PC-9 (cell line): ENCODE measurements around the gene STAB2. TPM values are rescaled to one million over a fixed set of nuclear protein-coding genes. Genes with fewer than 3 reads are reported as not detected.
A peak's percentile ranks its signal among the peaks of the same experiment; 100 is the strongest.

Experiments used
- BruUV-seq: library from RNA; stranded (reverse); fragments of 400-500 nt; replicated peaks from 2 replicates; lab custom pipeline; 2021; lab: Mats Ljungman, UMichigan
- CTCF ChIA-PET: fragments of 300-600 bp; sonication (Branson Sonifier 250); formaldehyde crosslinking; loops from one replicate; lab custom pipeline; 2022; ENCODE audit warnings: antibody characterized with exemption; lab: Charles Lee
- POLR2A ChIA-PET: fragments of 300-600 bp; sonication (Branson Sonifier 250); formaldehyde crosslinking; loops from one replicate; lab custom pipeline; 2022; ENCODE audit warnings: antibody characterized with exemption; ENCODE audit not compliant: unreplicated experiment; lab: Charles Lee
- DNase-seq, 2 experiments: peaks; one replicate each; pipeline versions ENCODE4 v3.0.0 to v3.0.0-alpha.2; 2015 to 2022; ENCODE audit warnings: mixed read lengths in 1 of 2
- H2AFZ ChIP-seq: fragments of 200-600 bp; sonication (generic); 2 replicates; pipeline ENCODE4 v1.8.1; 2017; ENCODE audit warnings: antibody characterized with exemption
- H3F3A ChIP-seq: fragments of 200-600 bp; sonication (generic); 2 replicates; pipeline ENCODE4 v1.8.1; 2017; ENCODE audit warnings: antibody characterized with exemption, mild to moderate bottlenecking, low read depth; ENCODE audit not compliant: insufficient read depth
- H3K27ac ChIP-seq: fragments of 200-600 bp; sonication (generic); 2 replicates; pipeline ENCODE4 v1.6.1; 2016; ENCODE audit warnings: mixed run types
- H3K27me3 ChIP-seq: fragments of 200-600 bp; sonication (generic); 2 replicates; pipeline ENCODE4 v1.6.1; 2016; ENCODE audit warnings: low read depth, mixed run types; ENCODE audit not compliant: insufficient read depth
- H3K36me3 ChIP-seq: fragments of 200-600 bp; sonication (generic); 2 replicates; pipeline ENCODE4 v1.6.1; 2016; ENCODE audit warnings: low read depth, mixed run types
- H3K4me1 ChIP-seq: fragments of 200-600 bp; sonication (generic); replicated peaks from 2 replicates; pipeline ENCODE4 v1.6.1; 2016; ENCODE audit warnings: mixed run types; ENCODE audit not compliant: insufficient read depth
- H3K4me2 ChIP-seq: fragments of 200-600 bp; sonication (generic); 2 replicates; pipeline ENCODE4 v1.6.1; 2017; ENCODE audit warnings: mixed run types
- H3K4me3 ChIP-seq: fragments of 200-600 bp; sonication (generic); 2 replicates; pipeline ENCODE4 v1.6.1; 2016; ENCODE audit warnings: mixed run types
- H3K79me2 ChIP-seq: fragments of 200-600 bp; sonication (generic); 2 replicates; pipeline ENCODE4 v1.6.1; 2017; ENCODE audit warnings: low read depth, mixed run types
- H3K9me2 ChIP-seq: fragments of 200-600 bp; sonication (generic); 2 replicates; pipeline ENCODE4 v1.8.1; 2017; ENCODE audit warnings: mild to moderate bottlenecking; ENCODE audit not compliant: insufficient read depth
- H3K9me3 ChIP-seq: fragments of 200-600 bp; sonication (generic); 2 replicates; pipeline ENCODE4 v1.8.1; 2016; ENCODE audit warnings: low read depth; ENCODE audit not compliant: insufficient read depth
- H4K20me1 ChIP-seq: fragments of 200-600 bp; sonication (generic); 2 replicates; pipeline ENCODE4 v1.8.1; 2017; ENCODE audit not compliant: insufficient read depth
- EZH2 ChIP-seq: fragments of 200-600 bp; sonication (generic); IDR thresholded peaks from 2 replicates; pipeline ENCODE4 v1.8.0; 2017; ENCODE audit warnings: antibody characterized with exemption, low read depth
- intact Hi-C: fragments of 100-400 bp; cut with micrococcal nuclease; formaldehyde crosslinking; loops from one replicate; pipeline ENCODE4 v1.10.0; 2022; ENCODE audit not compliant: unreplicated experiment
- total RNA-seq: library from RNA; stranded (reverse); gene quantifications from 2 replicates; pipeline ENCODE4 v1.2.3, GENCODE V29; 2021
- TF ChIP-seq, protein P1 (sequence below): fragments of 200-600 bp; sonication (generic); conservative IDR thresholded peaks from 2 replicates; pipeline ENCODE4 v1.6.1; 2017; ENCODE audit warnings: mixed run types, antibody characterized with exemption, mild to moderate bottlenecking, moderate library complexity

STAB2 gene
- total RNA-seq, 1 experiment from 2014 or later, result not detected

DNA sequence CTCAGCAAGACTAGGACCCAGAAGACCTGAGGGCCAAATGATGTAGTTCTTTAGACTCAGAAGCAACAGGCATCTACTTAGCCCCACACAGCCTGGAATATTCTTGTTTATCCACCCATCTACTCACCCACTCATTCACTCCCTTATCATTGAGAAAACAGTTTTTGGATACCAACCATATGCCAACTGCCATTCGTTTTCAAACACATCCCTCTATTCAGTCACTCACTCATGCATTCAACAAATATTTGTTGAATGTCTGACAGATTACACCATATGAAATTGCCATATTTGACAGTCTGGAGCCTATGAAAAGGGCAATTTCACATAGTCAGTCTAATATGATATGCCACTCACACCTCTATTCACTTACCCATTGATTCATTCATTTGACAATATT is 150.8 kb downstream of the STAB2 start:
- Histone ChIP-seq H3K4me1 (peaks cover 6% of the 10 kb centered on the region; the same call in 1 of the 2 replicates), H2AFZ (no peak overlapping the region), H3K4me3 (no peak overlapping the region), H4K20me1 (no peaks in the 10 kb centered on the region), H3F3A (no peaks in the 10 kb centered on the region), H3K9me3 (no peaks in the 10 kb centered on the region), H3K9me2 (no peaks in the 10 kb centered on the region), H3K27ac (no peak overlapping the region), H3K4me2 (no peak overlapping the region), H3K27me3 (peaks cover 28% of the 10 kb centered on the region), H3K36me3 (no peaks in the 10 kb centered on the region), H3K79me2 (no peaks in the 10 kb centered on the region)
- no TSS peak for BruUV-seq
- ChIA-PET CTCF (no interaction called here), POLR2A (no interaction called here)
- no peak for DNase-seq
- intact Hi-C loops, result no loop called here
- no peak for TF ChIP-seq EZH2
- TF ChIP-seq, protein P1, sequence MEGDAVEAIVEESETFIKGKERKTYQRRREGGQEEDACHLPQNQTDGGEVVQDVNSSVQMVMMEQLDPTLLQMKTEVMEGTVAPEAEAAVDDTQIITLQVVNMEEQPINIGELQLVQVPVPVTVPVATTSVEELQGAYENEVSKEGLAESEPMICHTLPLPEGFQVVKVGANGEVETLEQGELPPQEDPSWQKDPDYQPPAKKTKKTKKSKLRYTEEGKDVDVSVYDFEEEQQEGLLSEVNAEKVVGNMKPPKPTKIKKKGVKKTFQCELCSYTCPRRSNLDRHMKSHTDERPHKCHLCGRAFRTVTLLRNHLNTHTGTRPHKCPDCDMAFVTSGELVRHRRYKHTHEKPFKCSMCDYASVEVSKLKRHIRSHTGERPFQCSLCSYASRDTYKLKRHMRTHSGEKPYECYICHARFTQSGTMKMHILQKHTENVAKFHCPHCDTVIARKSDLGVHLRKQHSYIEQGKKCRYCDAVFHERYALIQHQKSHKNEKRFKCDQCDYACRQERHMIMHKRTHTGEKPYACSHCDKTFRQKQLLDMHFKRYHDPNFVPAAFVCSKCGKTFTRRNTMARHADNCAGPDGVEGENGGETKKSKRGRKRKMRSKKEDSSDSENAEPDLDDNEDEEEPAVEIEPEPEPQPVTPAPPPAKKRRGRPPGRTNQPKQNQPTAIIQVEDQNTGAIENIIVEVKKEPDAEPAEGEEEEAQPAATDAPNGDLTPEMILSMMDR, result no peak

DNA sequence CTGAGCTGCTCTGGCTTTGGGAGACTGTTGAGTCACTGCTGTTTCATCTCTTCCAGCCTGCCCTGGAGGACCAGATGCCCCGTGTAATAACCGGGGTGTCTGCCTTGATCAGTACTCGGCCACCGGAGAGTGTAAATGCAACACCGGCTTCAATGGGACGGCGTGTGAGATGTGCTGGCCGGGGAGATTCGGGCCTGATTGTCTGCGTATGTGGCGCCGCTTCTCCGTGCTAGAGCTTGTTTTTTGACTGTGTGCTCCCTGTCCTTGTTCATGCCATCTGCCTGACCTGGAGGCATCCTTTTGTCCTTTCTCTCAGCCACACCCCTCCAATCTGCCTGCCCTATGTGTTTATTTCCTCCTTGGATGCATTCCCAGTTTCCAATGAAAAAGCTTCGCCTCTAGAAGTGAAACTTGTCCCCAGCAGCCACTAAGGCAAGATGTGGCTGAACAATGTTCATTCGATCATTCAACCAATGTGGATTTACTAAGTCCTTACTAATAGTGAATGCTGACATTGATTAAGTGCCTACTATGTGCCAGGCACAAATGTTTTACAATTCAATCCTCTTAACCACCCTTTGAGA is 155.4 kb downstream of the STAB2 start:
- intact Hi-C loops, result loop anchor here (2.0 kb wide), 1 partner anchor 98 kb away; the partner anchor contains the start of gene NT5DC3

DNA sequence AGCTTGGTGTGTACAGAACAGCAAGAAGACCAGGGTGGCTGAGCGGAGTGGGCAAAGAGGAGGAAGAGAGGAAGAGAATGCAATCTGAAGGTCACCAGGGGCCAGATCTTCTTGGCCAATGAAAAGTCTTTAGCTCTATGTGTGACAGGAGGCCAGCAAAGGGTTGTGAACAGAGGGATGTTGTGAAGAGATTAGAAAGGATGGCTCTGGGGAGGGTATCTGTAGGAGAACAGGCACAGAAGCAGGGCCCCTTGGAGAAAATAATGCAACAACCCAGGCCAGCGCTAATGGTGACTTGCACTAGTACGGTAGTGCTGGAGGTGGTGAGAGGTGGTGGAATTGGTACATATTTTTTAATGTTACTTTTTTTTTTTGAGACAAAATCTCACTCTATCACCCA is 156.7 kb downstream of the STAB2 start:
- H3K36me3 ChIP-seq, result no peaks in the 10 kb centered on the region
- H3K4me2 ChIP-seq, result no peak overlapping the region
- no peaks in the 10 kb centered on the region for H3K9me2 ChIP-seq
- no TSS peak for BruUV-seq
- H3K27ac ChIP-seq, result no peak overlapping the region
- H2AFZ ChIP-seq, result no peak overlapping the region
- intact Hi-C loops, result loop anchor here (2.0 kb wide), 1 partner anchor 97 kb away; the partner anchor contains the start of gene NT5DC3
- peaks cover 22% of the 10 kb centered on the region for H3K4me1 ChIP-seq
- TF ChIP-seq EZH2, result no peak
- TF ChIP-seq, protein P1, result no peak
- H3K27me3 ChIP-seq, result no peaks in the 10 kb centered on the region
- H3K79me2 ChIP-seq, result no peaks in the 10 kb centered on the region
- H3K4me3 ChIP-seq, result no peak overlapping the region
- H4K20me1 ChIP-seq, result no peaks in the 10 kb centered on the region
- CTCF ChIA-PET, result interaction anchor here (0.7 kb wide), 1 partner anchor 124 kb away, joined by 3 read pairs; no protein-coding TSS in a partner anchor
- H3K9me3 ChIP-seq, result no peaks in the 10 kb centered on the region
- POLR2A ChIA-PET, result no interaction called here
- no peaks in the 10 kb centered on the region; the same call in 1 of the 2 replicates for H3F3A ChIP-seq
- DNase-seq, result no peak

More for the DNA sequence above, 155.4 kb downstream of the STAB2 start:
- peak overlapping the region; percentile 39 for H3K4me2 ChIP-seq
- H3K4me3 ChIP-seq, result no peak overlapping the region
- no peaks in the 10 kb centered on the region for H3K9me2 ChIP-seq
- no peak overlapping the region for H2AFZ ChIP-seq
- H3K79me2 ChIP-seq, result no peaks in the 10 kb centered on the region
- no peaks in the 10 kb centered on the region for H3K27me3 ChIP-seq
- no peaks in the 10 kb centered on the region for H3K36me3 ChIP-seq
- H3F3A ChIP-seq, result no peaks in the 10 kb centered on the region
- peak; percentile 59 to 63 for DNase-seq
- H4K20me1 ChIP-seq, result no peaks in the 10 kb centered on the region
- POLR2A ChIA-PET, result interaction anchor here (0.6 to 0.7 kb wide), 2 partner anchors 18 to 253 kb away, joined by 4 to 5 read pairs; no protein-coding TSS in a partner anchor
- peaks cover 9% of the 10 kb centered on the region for H3K4me1 ChIP-seq
- no TSS peak for BruUV-seq
- H3K27ac ChIP-seq, result no peak overlapping the region
- H3K9me3 ChIP-seq, result no peaks in the 10 kb centered on the region
- no peak for TF ChIP-seq EZH2
- TF ChIP-seq, protein P1, result no peak
- CTCF ChIA-PET, result no interaction called here
